H9 (cell line): Measurements from ENCODE around the gene LAMA3. TPM values are rescaled to one million over a fixed set of nuclear protein-coding genes. Genes with fewer than 3 reads are reported as not detected.

Experiments used
- DNase-seq: peaks from one replicate; pipeline ENCODE4 v3.0.0-alpha.2; 2017
- H2AFZ ChIP-seq: one replicate; pipeline ENCODE4 v1.6.1; 2013; ENCODE audit warnings: mild to moderate bottlenecking, low read length, control low read depth, moderate library complexity
- H2AK5ac ChIP-seq: 2 replicates; pipeline ENCODE4 v1.6.1; 2013; ENCODE audit warnings: low read length, control low read depth, mixed read lengths; ENCODE audit not compliant: insufficient read length
- H2BK120ac ChIP-seq: one replicate; pipeline ENCODE4 v1.6.1; 2013; ENCODE audit warnings: low read depth, mild to moderate bottlenecking, low read length, control low read depth, inconsistent platforms; ENCODE audit not compliant: poor library complexity, severe bottlenecking
- H2BK12ac ChIP-seq: 2 replicates; pipeline ENCODE4 v1.6.1; 2013; ENCODE audit warnings: low read length, control low read depth, mixed read lengths, low read depth; ENCODE audit not compliant: insufficient read length
- H2BK15ac ChIP-seq: 2 replicates; pipeline ENCODE4 v1.6.1; 2013; ENCODE audit warnings: low read depth, low read length, control low read depth
- H2BK20ac ChIP-seq: one replicate; pipeline ENCODE4 v1.6.1; 2013; ENCODE audit warnings: low read depth, mild to moderate bottlenecking, low read length, control low read depth, inconsistent platforms; ENCODE audit not compliant: poor library complexity, severe bottlenecking
- H2BK5ac ChIP-seq: 2 replicates; pipeline ENCODE4 v1.6.1; 2013; ENCODE audit warnings: low read length, control low read depth, mixed read lengths; ENCODE audit not compliant: insufficient read length
- H3K14ac ChIP-seq: 2 replicates; pipeline ENCODE4 v1.6.1; 2013; ENCODE audit warnings: low read length, control low read depth; ENCODE audit not compliant: insufficient read depth
- H3K18ac ChIP-seq: 2 replicates; pipeline ENCODE4 v1.6.1; 2013; ENCODE audit warnings: low read depth, mild to moderate bottlenecking, mixed read lengths, low read length, control low read depth; ENCODE audit not compliant: insufficient read length
- H3K23ac ChIP-seq: 2 replicates; pipeline ENCODE4 v1.6.1; 2013; ENCODE audit warnings: low read length, control low read depth, mixed read lengths, low read depth; ENCODE audit not compliant: insufficient read length
- H3K23me2 ChIP-seq: 2 replicates; pipeline ENCODE4 v1.6.1; 2013; ENCODE audit warnings: low read depth, mild to moderate bottlenecking, mixed read lengths, low read length, control low read depth; ENCODE audit not compliant: insufficient read length, poor library complexity, severe bottlenecking
- H3K27ac ChIP-seq: 2 replicates; pipeline ENCODE4 v1.5.1; 2013; ENCODE audit warnings: low read length, control low read depth, mixed read lengths, low read depth; ENCODE audit not compliant: insufficient read length
- H3K27me3 ChIP-seq: 2 replicates; pipeline ENCODE4 v1.6.1; 2013; ENCODE audit warnings: low read length, control low read depth, inconsistent platforms; ENCODE audit not compliant: insufficient read depth
- H3K4ac ChIP-seq: 2 replicates; pipeline ENCODE4 v1.6.1; 2013; ENCODE audit warnings: low read depth, mild to moderate bottlenecking, control low read depth, inconsistent platforms, low read length, moderate library complexity
- H3K4me1 ChIP-seq: 2 replicates; pipeline ENCODE4 v1.6.1; 2013; ENCODE audit warnings: low read length, control low read depth, inconsistent platforms; ENCODE audit not compliant: insufficient read depth
- H3K4me2 ChIP-seq: 2 replicates; pipeline ENCODE4 v1.6.1; 2013; ENCODE audit warnings: low read length, control low read depth, mixed read lengths; ENCODE audit not compliant: insufficient read length, insufficient read depth
- H3K56ac ChIP-seq: 2 replicates; pipeline ENCODE4 v1.6.1; 2013; ENCODE audit warnings: low read depth, mild to moderate bottlenecking, mixed read lengths, low read length, control low read depth; ENCODE audit not compliant: insufficient read length
- H3K79me1 ChIP-seq: 2 replicates; pipeline ENCODE4 v1.6.1; 2013; ENCODE audit warnings: low read depth, mild to moderate bottlenecking, moderate library complexity, low read length, control low read depth, inconsistent platforms; ENCODE audit not compliant: insufficient read depth, poor library complexity, severe bottlenecking
- H3K79me2 ChIP-seq: 2 replicates; pipeline ENCODE4 v1.6.1; 2013; ENCODE audit warnings: low read length, control low read depth, inconsistent platforms; ENCODE audit not compliant: insufficient read depth
- H3K9ac ChIP-seq: 2 replicates; pipeline ENCODE4 v1.6.1; 2013; ENCODE audit warnings: low read length, control low read depth, mixed read lengths; ENCODE audit not compliant: insufficient read length; ENCODE audit errors: extremely low read depth
- H3K9me3 ChIP-seq: one replicate; pipeline ENCODE4 v1.6.1; 2013; ENCODE audit warnings: low read depth, low read length, inconsistent platforms; ENCODE audit not compliant: control insufficient read depth
- H3T11ph ChIP-seq: one replicate; pipeline ENCODE4 v1.6.1; 2013; ENCODE audit warnings: mild to moderate bottlenecking, low read length, control low read depth, inconsistent platforms
- H4K20me1 ChIP-seq: one replicate; pipeline ENCODE4 v1.6.1; 2013; ENCODE audit not compliant: control insufficient read depth, insufficient read length, insufficient read depth
- H4K5ac ChIP-seq: 2 replicates; pipeline ENCODE4 v1.6.1; 2013; ENCODE audit warnings: low read depth, mild to moderate bottlenecking, mixed read lengths, low read length, control low read depth; ENCODE audit not compliant: insufficient read length
- H4K8ac ChIP-seq: replicated peaks from 2 replicates; pipeline ENCODE4 v1.6.1; 2013; ENCODE audit warnings: low read length, control low read depth, mixed read lengths, low read depth; ENCODE audit not compliant: insufficient read length
- H4K91ac ChIP-seq: 2 replicates; pipeline ENCODE4 v1.6.1; 2013; ENCODE audit warnings: low read depth, mild to moderate bottlenecking, moderate library complexity, mixed read lengths, low read length, control low read depth; ENCODE audit not compliant: insufficient read length
- H3K27ac Mint-ChIP-seq, 3 experiments: 2 replicates in 2 of 3; 3 replicates in 1 of 3; pipeline ENCODE4 v1.8.0; 2020 to 2021; ENCODE audit warnings: mixed read lengths in 3 of 3, mild to moderate bottlenecking in 1 of 3, moderate library complexity in 1 of 3
- H3K27me3 Mint-ChIP-seq: 2 replicates; pipeline ENCODE4 v1.8.0; 2021; ENCODE audit warnings: low read depth, mild to moderate bottlenecking, moderate library complexity, mixed read lengths
- H3K36me3 Mint-ChIP-seq, 3 experiments: 2 replicates in 2 of 3; 3 replicates in 1 of 3; pipeline ENCODE4 v1.8.0; 2020 to 2021; ENCODE audit warnings: low read depth in 3 of 3, mixed read lengths in 3 of 3; ENCODE audit not compliant: insufficient read depth in 1 of 3
- H3K4me1 Mint-ChIP-seq, 2 experiments: 2 replicates each; pipeline ENCODE4 v1.8.0; 2020; ENCODE audit warnings: mixed read lengths in 2 of 2
- H3K4me3 Mint-ChIP-seq, 2 experiments: 2 replicates in 1 of 2; 3 replicates in 1 of 2; pipeline ENCODE4 v1.8.0; 2020 to 2021; ENCODE audit warnings: mild to moderate bottlenecking in 2 of 2, mixed read lengths in 2 of 2, moderate library complexity in 1 of 2
- H3K9me3 Mint-ChIP-seq, 2 experiments: 2 replicates in 1 of 2; 3 replicates in 1 of 2; pipeline ENCODE4 v1.8.0; 2020; ENCODE audit warnings: mild to moderate bottlenecking in 2 of 2, mixed read lengths in 2 of 2, moderate library complexity in 1 of 2
- CTCF ChIP-seq: fragments of 200-600 bp; sonication (generic); conservative IDR thresholded peaks from 3 replicates; pipeline ENCODE4 v1.8.0; 2021; ENCODE audit warnings: antibody characterized with exemption, mild to moderate bottlenecking
- WGBS: extraction: QIAGEN DNeasy Blood & Tissue Kit; methylation state at CpG from one replicate; pipeline ENCODE4 v1.1.7; 2013; ENCODE audit warnings: missing lambda C conversion rate, low lambda C conversion rate, mixed read lengths; ENCODE audit not compliant: insufficient read length; ENCODE audit errors: extremely low coverage; 5-methylcytosine and 5-hydroxymethylcytosine counted together
- total RNA-seq: library from RNA; stranded (reverse); gene quantifications from 2 replicates; pipeline ENCODE4 v1.2.1, GENCODE V29; 2021

The LAMA3 gene
- total RNA-seq, 1 experiment from 2014 or later = 0.33 TPM

DNA sequence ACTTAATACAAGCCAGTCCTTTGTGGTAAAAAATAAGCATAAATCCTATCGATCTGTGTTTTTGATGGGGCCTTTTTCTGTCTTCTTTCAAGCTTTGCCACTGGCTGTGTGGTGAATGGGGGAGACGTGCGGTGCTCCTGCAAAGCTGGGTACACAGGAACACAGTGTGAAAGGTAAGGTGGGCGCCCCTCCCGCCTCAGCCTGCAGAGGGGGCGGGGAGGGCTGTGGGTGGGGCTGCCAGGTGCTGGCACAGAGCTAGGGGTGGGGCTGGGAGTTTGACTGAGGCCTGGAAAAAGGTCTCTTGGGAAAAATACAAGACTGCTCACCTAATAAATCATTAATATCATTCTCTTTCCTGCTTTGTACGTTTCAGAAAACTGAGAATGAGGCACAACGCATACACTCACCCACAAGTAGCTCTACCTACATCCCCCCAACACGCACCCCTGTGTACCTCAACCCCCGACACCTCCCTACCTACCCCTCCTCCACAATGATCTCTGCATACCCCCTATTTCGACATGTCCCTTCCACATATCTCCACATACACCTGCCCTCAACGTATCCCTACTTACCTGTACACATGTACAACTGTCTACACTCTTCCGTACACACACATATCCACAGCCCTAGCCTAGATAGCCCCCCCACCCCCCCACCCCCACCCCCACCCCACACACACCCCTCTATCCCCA is 195.6 kb downstream of the LAMA3 start:
- peaks cover 17 to 18% of the 10 kb centered on the region in 2 experiments for H3K4me1 Mint-ChIP-seq
- H4K20me1 ChIP-seq = no peaks in the 10 kb centered on the region
- H3K4me2 ChIP-seq = no peak overlapping the region
- H4K5ac ChIP-seq = no peak overlapping the region
- H4K8ac ChIP-seq = no peak overlapping the region
- H3K27me3 ChIP-seq = no peaks in the 10 kb centered on the region
- H3K18ac ChIP-seq = no peak overlapping the region
- H3K79me2 ChIP-seq = no peaks in the 10 kb centered on the region
- H2AK5ac ChIP-seq = no peak overlapping the region
- no peaks in the 10 kb centered on the region for H3K36me3 Mint-ChIP-seq
- no peak overlapping the region for H2AFZ ChIP-seq
- H3K79me1 ChIP-seq = no peaks in the 10 kb centered on the region
- no peak overlapping the region for H3K4me3 Mint-ChIP-seq
- no peak overlapping the region for H3K4ac ChIP-seq
- no peak overlapping the region for H3K14ac ChIP-seq
- no peaks in the 10 kb centered on the region for H3K4me1 ChIP-seq
- H2BK5ac ChIP-seq = no peak overlapping the region
- WGBS = 100% methylated on average over 2 of the region's 13 CpGs
- H3K56ac ChIP-seq = no peak overlapping the region
- no peak overlapping the region for H3T11ph ChIP-seq
- no peak overlapping the region for H3K23ac ChIP-seq
- no peaks in the 10 kb centered on the region for H3K9me3 Mint-ChIP-seq
- peak overlapping the region in 2 of 3 experiments; percentile 7 to 31; a peak in 2 of 7 replicates for H3K27ac Mint-ChIP-seq
- no peak overlapping the region for H2BK20ac ChIP-seq
- H2BK12ac ChIP-seq = no peak overlapping the region
- no peak for TF ChIP-seq CTCF
- H3K9me3 ChIP-seq = no peaks in the 10 kb centered on the region
- H2BK15ac ChIP-seq = no peak overlapping the region
- no peak overlapping the region for H2BK120ac ChIP-seq
- DNase-seq = peak; percentile 48
- H3K9ac ChIP-seq = no peak overlapping the region
- no peak overlapping the region for H4K91ac ChIP-seq
- no peak overlapping the region for H3K27ac ChIP-seq
- H3K27me3 Mint-ChIP-seq = no peaks in the 10 kb centered on the region; the same call in 1 of the 2 replicates
- H3K23me2 ChIP-seq = no peaks in the 10 kb centered on the region
